Subcutaneous adipose tissue (tissue), 4 donors: ENCODE results near the gene LYPLAL1. TPM values are rescaled to one million over a fixed set of nuclear protein-coding genes. Genes with fewer than 3 reads are reported as not detected.

Source experiments
- total RNA-seq, 4 donors: library from RNA; depleted of rRNA; stranded (reverse); fragments of >200 nt; gene quantifications; one replicate each; pipeline ENCODE4 v1.1.0, GENCODE V29; 2016
- TF ChIP-seq, protein P1 (sequence below): fragments of 450-650 bp; IDR thresholded peaks from one replicate; pipeline ENCODE4 v1.5.1; 2016; ENCODE audit warnings: low read depth, mild to moderate bottlenecking, control low read depth, antibody characterized with exemption, moderate library complexity

The LYPLAL1 gene
- total RNA-seq, 4 donors from 2014 or later = 26.3 to 37.7 (median 31.4) TPM

GRCh38 chr1:219138747-219139146, 34.9 kb upstream of the LYPLAL1 start:
- TF ChIP-seq, protein P1, sequence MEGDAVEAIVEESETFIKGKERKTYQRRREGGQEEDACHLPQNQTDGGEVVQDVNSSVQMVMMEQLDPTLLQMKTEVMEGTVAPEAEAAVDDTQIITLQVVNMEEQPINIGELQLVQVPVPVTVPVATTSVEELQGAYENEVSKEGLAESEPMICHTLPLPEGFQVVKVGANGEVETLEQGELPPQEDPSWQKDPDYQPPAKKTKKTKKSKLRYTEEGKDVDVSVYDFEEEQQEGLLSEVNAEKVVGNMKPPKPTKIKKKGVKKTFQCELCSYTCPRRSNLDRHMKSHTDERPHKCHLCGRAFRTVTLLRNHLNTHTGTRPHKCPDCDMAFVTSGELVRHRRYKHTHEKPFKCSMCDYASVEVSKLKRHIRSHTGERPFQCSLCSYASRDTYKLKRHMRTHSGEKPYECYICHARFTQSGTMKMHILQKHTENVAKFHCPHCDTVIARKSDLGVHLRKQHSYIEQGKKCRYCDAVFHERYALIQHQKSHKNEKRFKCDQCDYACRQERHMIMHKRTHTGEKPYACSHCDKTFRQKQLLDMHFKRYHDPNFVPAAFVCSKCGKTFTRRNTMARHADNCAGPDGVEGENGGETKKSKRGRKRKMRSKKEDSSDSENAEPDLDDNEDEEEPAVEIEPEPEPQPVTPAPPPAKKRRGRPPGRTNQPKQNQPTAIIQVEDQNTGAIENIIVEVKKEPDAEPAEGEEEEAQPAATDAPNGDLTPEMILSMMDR = no peak

DNA sequence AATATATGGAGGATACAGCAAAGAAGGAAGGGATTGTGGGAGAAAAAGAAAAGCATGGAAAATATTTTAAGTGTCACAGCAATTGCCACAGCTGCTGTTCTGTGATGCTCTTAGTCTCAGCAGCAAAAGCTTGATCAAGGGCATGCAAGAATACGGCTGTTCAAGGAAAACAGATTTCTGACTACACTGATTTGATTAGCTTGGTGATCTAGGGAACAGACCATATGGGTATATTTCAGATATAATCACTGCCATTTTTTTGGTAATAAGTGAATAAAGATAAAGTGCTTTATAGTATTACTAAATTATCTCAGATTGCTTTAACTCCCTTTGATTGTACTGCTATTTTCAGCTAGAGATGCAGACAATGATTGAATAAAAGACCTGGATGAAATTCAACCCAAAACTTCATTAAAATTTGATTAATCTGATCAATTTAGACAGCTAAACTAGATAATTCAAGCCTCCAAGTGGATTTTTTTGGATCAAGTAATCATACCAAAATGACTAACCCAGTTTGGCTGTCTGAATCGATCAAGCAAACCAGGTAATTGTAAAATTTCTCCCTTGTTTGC, 33.3 kb upstream of the LYPLAL1 start:
- TF ChIP-seq, protein P1 = no peak

DNA sequence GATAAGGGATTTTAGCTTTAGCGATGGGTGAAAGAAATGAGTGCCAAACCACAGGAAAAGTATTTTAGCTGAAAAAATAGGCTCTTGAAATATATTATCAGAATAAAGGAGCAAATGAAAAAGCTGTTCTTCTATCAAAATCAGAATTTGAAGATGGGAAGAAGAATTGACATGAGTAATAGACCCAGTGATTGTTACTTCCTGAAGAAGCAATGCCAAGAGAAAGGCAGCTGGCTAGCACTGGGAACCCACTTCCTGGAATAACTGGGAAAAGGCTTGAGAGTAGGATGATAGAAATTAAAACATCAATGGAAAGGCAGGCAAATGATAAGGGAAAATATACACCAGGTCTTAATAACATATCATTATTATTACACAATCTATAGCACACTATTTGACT, 29.9 kb upstream of the LYPLAL1 start:
- TF ChIP-seq, protein P1 = no peak

DNA sequence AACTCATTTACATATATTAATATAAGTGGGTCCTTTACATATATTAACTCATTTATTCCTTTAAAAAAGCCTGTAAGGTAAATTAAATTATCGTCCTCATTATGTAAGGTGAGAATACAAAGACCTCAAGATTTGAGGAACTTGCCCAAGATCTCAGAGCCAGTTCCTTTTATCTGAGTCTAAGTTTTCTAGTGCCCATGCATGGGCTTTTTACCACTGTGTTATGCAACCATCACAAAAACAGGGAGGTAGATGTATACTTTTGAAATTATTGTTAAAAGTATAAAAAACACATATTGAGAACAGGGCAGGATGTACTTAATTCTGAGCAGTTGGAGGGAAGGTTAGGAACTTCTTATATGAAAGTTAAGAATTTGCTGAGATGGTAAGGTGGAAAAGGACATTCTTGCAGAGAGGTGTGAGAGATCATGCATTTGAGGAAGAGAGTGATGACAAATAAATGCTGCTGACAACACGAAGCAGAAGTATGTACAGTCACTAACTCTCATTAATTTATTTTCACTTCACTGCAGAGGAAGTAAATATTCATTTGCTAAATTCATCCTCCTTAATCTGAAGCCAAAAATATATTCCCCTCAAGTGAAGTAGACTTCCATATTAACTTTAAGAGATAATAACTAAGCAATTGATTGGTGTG, 28.9 kb upstream of the LYPLAL1 start:
- TF ChIP-seq, protein P1 = no peak

GRCh38 chr1:219147571-219148019, 26.1 kb upstream of the LYPLAL1 start:
- TF ChIP-seq, protein P1 = no peak

GRCh38 chr1:219149009-219149577, 24.6 kb upstream of the LYPLAL1 start:
- TF ChIP-seq, protein P1 = no peak

GRCh38 chr1:219149953-219150352, 23.7 kb upstream of the LYPLAL1 start:
- TF ChIP-seq, protein P1 = no peak
